DOHH2 (cell line): ENCODE measurements around the gene SPAG16.

ENCODE experiments used
- H3F3A ChIP-seq: fragments of 200-600 bp; sonication (generic), shearing (Covaris generic); 2 replicates; pipeline ENCODE4 v1.6.0; 2016; ENCODE audit warnings: antibody characterized with exemption, mild to moderate bottlenecking; ENCODE audit not compliant: control insufficient read depth, insufficient read depth
- H3K27ac ChIP-seq: fragments of 200-600 bp; sonication (generic); 2 replicates; pipeline ENCODE4 v1.5.1; 2014; ENCODE audit warnings: low read depth, mild to moderate bottlenecking, low read length, moderate library complexity
- H3K27me3 ChIP-seq: fragments of 200-600 bp; sonication (generic); 2 replicates; pipeline ENCODE4 v1.6.1; 2014; ENCODE audit warnings: mild to moderate bottlenecking, low read length, mixed read lengths; ENCODE audit not compliant: control insufficient read depth
- H3K36me3 ChIP-seq: fragments of 200-600 bp; sonication (generic); 2 replicates; pipeline ENCODE4 v1.6.1; 2014; ENCODE audit warnings: mild to moderate bottlenecking, low read length, moderate library complexity, mixed read lengths; ENCODE audit not compliant: control insufficient read depth
- H3K4me1 ChIP-seq: fragments of 200-600 bp; sonication (generic); 2 replicates; pipeline ENCODE4 v1.6.1; 2014; ENCODE audit warnings: mild to moderate bottlenecking, low read length, mixed read lengths; ENCODE audit not compliant: control insufficient read depth
- H3K4me2 ChIP-seq: fragments of 200-600 bp; sonication (generic); 2 replicates; pipeline ENCODE4 v1.6.0; 2014; ENCODE audit warnings: mild to moderate bottlenecking, low read length, moderate library complexity
- H3K4me3 ChIP-seq: fragments of 200-600 bp; sonication (generic); 2 replicates; pipeline ENCODE4 v1.5.1; 2014; ENCODE audit warnings: mild to moderate bottlenecking, low read length, mixed read lengths
- H3K79me2 ChIP-seq: fragments of 200-600 bp; sonication (generic); 2 replicates; pipeline ENCODE4 v1.6.1; 2014; ENCODE audit warnings: mild to moderate bottlenecking, low read length, mixed read lengths; ENCODE audit not compliant: control insufficient read depth
- H3K9me2 ChIP-seq: fragments of 200-600 bp; sonication (generic); replicated peaks from 2 replicates; pipeline ENCODE4 v1.6.1; 2014; ENCODE audit warnings: mild to moderate bottlenecking, low read length, mixed read lengths; ENCODE audit not compliant: control insufficient read depth
- H3K9me3 ChIP-seq: fragments of 200-600 bp; sonication (generic); 2 replicates; pipeline ENCODE4 v1.6.1; 2014; ENCODE audit warnings: antibody characterized with exemption, low read length, mixed read lengths; ENCODE audit not compliant: control insufficient read depth, insufficient read depth
- H4K20me1 ChIP-seq: fragments of 200-600 bp; sonication (generic); 2 replicates; pipeline ENCODE4 v1.6.0; 2014; ENCODE audit warnings: low read depth, mild to moderate bottlenecking, antibody characterized with exemption, low read length, moderate library complexity; ENCODE audit not compliant: control insufficient read depth, insufficient read depth
- EZH2phosphoT487 ChIP-seq: fragments of 200-600 bp; sonication (generic); IDR thresholded peaks from 2 replicates; pipeline ENCODE4 v1.6.1; 2017; ENCODE audit warnings: borderline replicate concordance, mild to moderate bottlenecking, antibody characterized with exemption, low read length, moderate library complexity, mixed read lengths
- TF ChIP-seq, protein P1 (sequence below): fragments of 200-600 bp; sonication (generic); IDR thresholded peaks from one replicate; pipeline ENCODE4 v1.5.1; 2014; ENCODE audit warnings: antibody characterized with exemption, mild to moderate bottlenecking, low read depth, low read length; ENCODE audit not compliant: poor library complexity, severe bottlenecking

Gene SPAG16

DNA sequence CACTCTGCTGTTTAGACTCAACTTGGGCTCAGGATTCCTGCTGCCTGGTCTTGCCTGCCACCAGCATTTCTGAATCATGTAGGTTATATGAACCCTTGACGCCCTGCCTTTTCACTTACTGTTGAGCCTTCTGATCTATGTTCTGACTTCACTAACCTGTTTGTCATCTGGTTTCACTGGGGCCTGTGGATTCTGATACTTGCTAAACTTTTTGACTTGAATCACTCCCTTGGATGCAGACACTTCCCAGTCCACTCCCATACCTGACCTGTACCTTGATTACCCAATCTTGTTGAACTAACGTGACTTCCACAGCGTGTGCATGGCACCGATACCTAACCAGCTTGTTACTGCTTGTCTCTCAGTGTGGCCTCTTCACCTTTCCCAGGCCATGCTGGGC is 35.6 kb upstream of the SPAG16 start:
- H3K36me3 ChIP-seq = no peaks in the 10 kb centered on the region
- no peaks in the 10 kb centered on the region for H3F3A ChIP-seq
- no peak overlapping the region for H3K4me2 ChIP-seq
- TF ChIP-seq, protein P1, sequence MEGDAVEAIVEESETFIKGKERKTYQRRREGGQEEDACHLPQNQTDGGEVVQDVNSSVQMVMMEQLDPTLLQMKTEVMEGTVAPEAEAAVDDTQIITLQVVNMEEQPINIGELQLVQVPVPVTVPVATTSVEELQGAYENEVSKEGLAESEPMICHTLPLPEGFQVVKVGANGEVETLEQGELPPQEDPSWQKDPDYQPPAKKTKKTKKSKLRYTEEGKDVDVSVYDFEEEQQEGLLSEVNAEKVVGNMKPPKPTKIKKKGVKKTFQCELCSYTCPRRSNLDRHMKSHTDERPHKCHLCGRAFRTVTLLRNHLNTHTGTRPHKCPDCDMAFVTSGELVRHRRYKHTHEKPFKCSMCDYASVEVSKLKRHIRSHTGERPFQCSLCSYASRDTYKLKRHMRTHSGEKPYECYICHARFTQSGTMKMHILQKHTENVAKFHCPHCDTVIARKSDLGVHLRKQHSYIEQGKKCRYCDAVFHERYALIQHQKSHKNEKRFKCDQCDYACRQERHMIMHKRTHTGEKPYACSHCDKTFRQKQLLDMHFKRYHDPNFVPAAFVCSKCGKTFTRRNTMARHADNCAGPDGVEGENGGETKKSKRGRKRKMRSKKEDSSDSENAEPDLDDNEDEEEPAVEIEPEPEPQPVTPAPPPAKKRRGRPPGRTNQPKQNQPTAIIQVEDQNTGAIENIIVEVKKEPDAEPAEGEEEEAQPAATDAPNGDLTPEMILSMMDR = no peak
- TF ChIP-seq EZH2phosphoT487 = no peak
- H4K20me1 ChIP-seq = no peaks in the 10 kb centered on the region
- no peaks in the 10 kb centered on the region for H3K9me2 ChIP-seq
- H3K4me3 ChIP-seq = no peak overlapping the region
- no peaks in the 10 kb centered on the region for H3K9me3 ChIP-seq
- H3K27me3 ChIP-seq = no peaks in the 10 kb centered on the region
- no peak overlapping the region for H3K27ac ChIP-seq
- no peaks in the 10 kb centered on the region for H3K79me2 ChIP-seq
- peaks cover 37% of the 10 kb centered on the region for H3K4me1 ChIP-seq

DNA sequence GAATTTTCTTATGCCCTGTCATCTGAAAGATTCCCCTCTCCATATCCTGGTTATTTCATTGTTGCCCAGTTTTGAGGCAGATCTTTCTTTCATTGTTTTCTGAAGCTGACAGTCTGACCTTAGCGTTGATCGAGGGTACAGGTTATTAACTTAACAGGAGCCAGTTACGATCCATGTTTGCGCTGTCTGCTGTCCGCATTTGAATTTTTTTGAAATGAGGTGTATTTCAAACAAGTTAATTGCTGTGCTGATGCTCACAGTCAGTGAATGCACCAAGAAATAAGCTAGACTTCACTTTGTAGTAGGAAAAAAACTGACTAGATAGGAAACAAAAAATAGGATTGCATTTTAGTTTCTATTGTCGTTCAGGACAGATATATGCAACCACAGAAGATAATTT is 34.8 kb upstream of the SPAG16 start:
- Histone ChIP-seq H4K20me1 (no peaks in the 10 kb centered on the region), H3K9me3 (no peaks in the 10 kb centered on the region), H3K36me3 (no peaks in the 10 kb centered on the region), H3F3A (no peaks in the 10 kb centered on the region), H3K9me2 (no peaks in the 10 kb centered on the region), H3K4me1 (peaks cover 30% of the 10 kb centered on the region), H3K27me3 (no peaks in the 10 kb centered on the region), H3K79me2 (no peaks in the 10 kb centered on the region), H3K4me2 (no peak overlapping the region), H3K4me3 (no peak overlapping the region), H3K27ac (no peak overlapping the region)
- TF ChIP-seq, protein P1 = no peak
- TF ChIP-seq EZH2phosphoT487 = no peak

DNA sequence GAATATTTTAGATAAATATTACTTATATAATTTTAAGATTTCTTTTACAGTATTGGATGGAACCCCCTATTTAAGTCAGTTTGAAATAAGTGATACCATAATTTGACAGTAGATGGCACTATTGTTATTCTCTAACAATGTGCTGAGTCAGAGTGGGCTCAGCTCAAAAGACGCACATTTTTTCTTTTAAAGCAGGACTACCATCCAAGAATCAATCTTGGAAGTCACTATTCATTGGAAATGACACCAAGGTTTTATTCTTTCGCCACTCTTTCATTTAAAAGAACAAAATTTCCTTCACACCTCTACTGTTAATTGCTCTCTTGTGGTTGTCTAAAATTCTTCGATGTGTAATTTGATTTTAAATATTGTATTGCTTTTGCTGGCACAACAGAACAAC is 32.6 kb upstream of the SPAG16 start:
- TF ChIP-seq, protein P1 = peak; percentile 38
- no peak for TF ChIP-seq EZH2phosphoT487
- no peaks in the 10 kb centered on the region for H3F3A ChIP-seq
- no peak overlapping the region for H3K27ac ChIP-seq
- H3K36me3 ChIP-seq = no peaks in the 10 kb centered on the region
- no peak overlapping the region for H3K4me3 ChIP-seq
- no peaks in the 10 kb centered on the region for H3K79me2 ChIP-seq
- H3K9me3 ChIP-seq = no peaks in the 10 kb centered on the region
- no peaks in the 10 kb centered on the region for H3K9me2 ChIP-seq
- H3K27me3 ChIP-seq = no peaks in the 10 kb centered on the region
- no peaks in the 10 kb centered on the region for H4K20me1 ChIP-seq
- no peak overlapping the region for H3K4me2 ChIP-seq
- peaks cover 17% of the 10 kb centered on the region for H3K4me1 ChIP-seq

DNA sequence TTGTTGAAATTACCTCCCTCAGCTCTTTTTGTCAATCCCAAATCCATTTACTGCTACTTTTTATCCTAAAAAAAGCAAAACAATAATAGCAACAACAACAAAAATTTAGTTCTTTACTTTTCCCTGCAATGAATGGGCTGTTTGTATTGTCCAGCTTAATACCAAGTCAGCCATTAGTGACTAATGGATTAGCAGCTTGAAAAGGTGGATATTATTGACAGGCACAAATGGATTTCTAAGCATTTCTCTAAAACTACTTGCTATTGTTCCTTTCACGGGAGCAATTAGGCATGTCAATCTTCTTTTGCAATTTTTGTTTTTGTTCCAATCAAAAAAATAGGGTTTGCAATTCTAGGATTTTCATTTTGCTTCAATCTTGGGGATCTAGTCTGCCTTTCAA is 32.1 kb upstream of the SPAG16 start:
- Histone ChIP-seq H3K27ac (no peak overlapping the region), H3K4me2 (no peak overlapping the region), H3K9me3 (no peaks in the 10 kb centered on the region)

More for the DNA sequence above, 32.1 kb upstream of the SPAG16 start:
- H3K36me3 ChIP-seq = no peaks in the 10 kb centered on the region
- H4K20me1 ChIP-seq = no peaks in the 10 kb centered on the region
- H3K79me2 ChIP-seq = no peaks in the 10 kb centered on the region
- H3K4me3 ChIP-seq = no peak overlapping the region
- TF ChIP-seq EZH2phosphoT487 = no peak
- TF ChIP-seq, protein P1 = no peak
- peaks cover 12% of the 10 kb centered on the region; the same call in 1 of the 2 replicates for H3K4me1 ChIP-seq
- no peaks in the 10 kb centered on the region for H3F3A ChIP-seq
- H3K9me2 ChIP-seq = no peaks in the 10 kb centered on the region
- no peaks in the 10 kb centered on the region for H3K27me3 ChIP-seq
